Common myeloid progenitor, CD34-positive (primary cell): ENCODE results near the gene FAM217B.
A peak's percentile ranks its signal among the peaks of the same experiment; 100 is the strongest.

Source experiments
- CTCF ChIA-PET: fragments of 350-600 bp; sonication (Branson Sonifier 250); formaldehyde crosslinking; loops from one replicate; lab custom pipeline; 2021; ENCODE audit warnings: antibody characterized with exemption; lab: Charles Lee
- POLR2A ChIA-PET: fragments of 350-600 bp; sonication (Branson Sonifier 250); formaldehyde crosslinking; loops from one replicate; lab custom pipeline; 2021; ENCODE audit warnings: antibody characterized with exemption; lab: Charles Lee
- DNase-seq, 3 donors: peaks; one replicate each; pipeline versions ENCODE4 v3.0.0 to v3.0.0-alpha.2; 2013
- H3K27ac ChIP-seq, 2 experiments: 1 replicate in 1 of 2; 2 replicates in 1 of 2; pipeline ENCODE4 v1.7.0; 2013; ENCODE audit warnings: inconsistent platforms in 2 of 2, low read length in 2 of 2, mild to moderate bottlenecking in 2 of 2, low read depth in 1 of 2, moderate library complexity in 1 of 2; ENCODE audit not compliant: severe bottlenecking in 2 of 2, insufficient read depth in 1 of 2, poor library complexity in 1 of 2
- H3K27me3 ChIP-seq, 5 experiments: replicated peaks in 2 of 5; 1 replicate in 3 of 5; 2 replicates in 2 of 5; pipeline versions ENCODE4 v1.6.1 to v1.7.0; 2013; ENCODE audit warnings: low read length in 4 of 5, mild to moderate bottlenecking in 2 of 5, moderate library complexity in 2 of 5, inconsistent platforms in 1 of 5; ENCODE audit not compliant: insufficient read depth in 5 of 5, control insufficient read depth in 4 of 5
- H3K36me3 ChIP-seq, 4 experiments: 1 replicate in 2 of 4; 2 replicates in 2 of 4; pipeline versions ENCODE4 v1.6.1 to v1.7.0; 2013; ENCODE audit warnings: low read length in 3 of 4, control low read depth in 1 of 4, mild to moderate bottlenecking in 1 of 4; ENCODE audit not compliant: control insufficient read depth in 4 of 4, insufficient read depth in 4 of 4
- H3K4me1 ChIP-seq, 4 experiments: 1 replicate in 3 of 4; 2 replicates in 1 of 4; pipeline versions ENCODE4 v1.6.1 to v1.7.1; 2013; ENCODE audit warnings: low read length in 3 of 4, mild to moderate bottlenecking in 3 of 4, control low read depth in 1 of 4, inconsistent platforms in 1 of 4, moderate library complexity in 1 of 4; ENCODE audit not compliant: control insufficient read depth in 4 of 4, insufficient read depth in 4 of 4; ENCODE audit errors: control extremely low read depth in 1 of 4
- H3K4me3 ChIP-seq, 7 experiments: 1 replicate in 4 of 7; 2 replicates in 3 of 7; pipeline versions ENCODE4 v1.5.1 to v1.7.0; 2013; ENCODE audit warnings: mild to moderate bottlenecking in 7 of 7, low read length in 6 of 7, moderate library complexity in 6 of 7, inconsistent platforms in 2 of 7, low read depth in 2 of 7, control low read depth in 1 of 7; ENCODE audit not compliant: insufficient read depth in 4 of 7, control insufficient read depth in 1 of 7; ENCODE audit errors: extremely low read depth in 1 of 7
- H3K9me3 ChIP-seq, 5 experiments: 1 replicate in 4 of 5; 2 replicates in 1 of 5; pipeline versions ENCODE4 v1.6.1 to v1.7.1; 2013; ENCODE audit warnings: low read length in 4 of 5, mild to moderate bottlenecking in 2 of 5, inconsistent platforms in 1 of 5, low read depth in 1 of 5, moderate library complexity in 1 of 5; ENCODE audit not compliant: control insufficient read depth in 4 of 5, insufficient read depth in 2 of 5; ENCODE audit errors: control extremely low read depth in 1 of 5
- WGBS: methylation state at CpG from one replicate; pipeline ENCODE4 v1.1.5; 2013; ENCODE audit not compliant: insufficient coverage; 5-methylcytosine and 5-hydroxymethylcytosine counted together

Gene FAM217B

DNA sequence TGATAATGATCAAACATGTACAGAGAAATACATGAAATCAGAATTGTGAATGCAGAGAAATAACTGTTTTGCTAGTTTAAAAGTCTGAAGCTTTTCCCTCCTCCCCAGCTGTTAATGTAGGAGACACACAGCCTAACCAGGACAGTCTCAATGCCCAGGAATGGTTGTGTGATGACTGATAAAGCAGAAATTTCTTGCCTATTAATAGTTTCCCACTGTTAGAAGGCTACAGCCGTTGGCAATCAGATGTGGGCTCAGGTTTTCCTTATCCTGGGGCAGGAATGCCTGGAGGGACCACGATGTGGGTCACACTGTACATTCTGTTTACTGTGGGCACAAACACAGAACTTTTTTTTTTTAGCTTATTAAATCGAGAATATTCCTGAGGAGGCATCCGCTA, 2.0 kb upstream of the FAM217B start:
- CTCF ChIA-PET: interaction anchor here (0.6 to 3.7 kb wide), 4 partner anchors 11 to 88 kb away, joined by 3 to 20 read pairs (median 4); no protein-coding TSS in a partner anchor
- no peaks in the 10 kb centered on the region for H3K27me3 ChIP-seq
- H3K9me3 ChIP-seq: no peaks in the 10 kb centered on the region
- peak overlapping the region in 2 of 7 experiments; percentile 41 to 95 for H3K4me3 ChIP-seq
- DNase-seq: no peak
- H3K27ac ChIP-seq: no peak overlapping the region
- 80% methylated on average over 3 of the region's 4 CpGs for WGBS
- H3K36me3 ChIP-seq: peaks cover 0 to 6% (median 0%) of the 10 kb centered on the region in 4 experiments
- POLR2A ChIA-PET: no interaction called here
- peaks cover 8 to 46% (median 40%) of the 10 kb centered on the region in 4 experiments for H3K4me1 ChIP-seq

DNA sequence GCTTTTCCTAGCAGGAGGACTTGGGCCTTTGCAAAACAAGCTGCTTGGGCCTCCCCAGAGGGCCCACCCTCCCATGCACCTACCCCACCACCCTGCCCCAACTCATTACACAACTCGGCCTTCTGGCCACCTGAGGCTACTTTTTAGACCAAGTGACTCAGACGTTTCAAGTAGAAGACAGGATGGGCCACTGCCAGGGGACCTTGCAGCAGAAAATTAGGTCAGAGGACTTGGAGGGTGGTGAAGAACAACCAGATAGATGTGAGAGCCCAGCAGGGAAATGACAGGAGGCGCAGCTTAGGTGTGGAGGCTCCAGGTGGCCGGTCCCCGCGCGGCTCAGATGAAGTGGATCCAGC, 1.5 kb upstream of the FAM217B start:
- no peak for DNase-seq
- no peaks in the 10 kb centered on the region for H3K27me3 ChIP-seq
- 95% methylated on average over 6 of the region's 7 CpGs for WGBS
- H3K4me1 ChIP-seq: peaks cover 8 to 46% (median 37%) of the 10 kb centered on the region in 4 experiments
- CTCF ChIA-PET: interaction anchor here (1.0 to 3.7 kb wide), 3 partner anchors 11 to 89 kb away, joined by 3 to 20 read pairs (median 4); no protein-coding TSS in a partner anchor
- H3K36me3 ChIP-seq: peaks cover 0 to 9% (median 1%) of the 10 kb centered on the region in 4 experiments
- H3K27ac ChIP-seq: no peak overlapping the region
- H3K4me3 ChIP-seq: peak overlapping the region in 3 of 7 experiments; percentile 41 to 95 (median 75)
- no peaks in the 10 kb centered on the region for H3K9me3 ChIP-seq
- POLR2A ChIA-PET: no interaction called here

DNA sequence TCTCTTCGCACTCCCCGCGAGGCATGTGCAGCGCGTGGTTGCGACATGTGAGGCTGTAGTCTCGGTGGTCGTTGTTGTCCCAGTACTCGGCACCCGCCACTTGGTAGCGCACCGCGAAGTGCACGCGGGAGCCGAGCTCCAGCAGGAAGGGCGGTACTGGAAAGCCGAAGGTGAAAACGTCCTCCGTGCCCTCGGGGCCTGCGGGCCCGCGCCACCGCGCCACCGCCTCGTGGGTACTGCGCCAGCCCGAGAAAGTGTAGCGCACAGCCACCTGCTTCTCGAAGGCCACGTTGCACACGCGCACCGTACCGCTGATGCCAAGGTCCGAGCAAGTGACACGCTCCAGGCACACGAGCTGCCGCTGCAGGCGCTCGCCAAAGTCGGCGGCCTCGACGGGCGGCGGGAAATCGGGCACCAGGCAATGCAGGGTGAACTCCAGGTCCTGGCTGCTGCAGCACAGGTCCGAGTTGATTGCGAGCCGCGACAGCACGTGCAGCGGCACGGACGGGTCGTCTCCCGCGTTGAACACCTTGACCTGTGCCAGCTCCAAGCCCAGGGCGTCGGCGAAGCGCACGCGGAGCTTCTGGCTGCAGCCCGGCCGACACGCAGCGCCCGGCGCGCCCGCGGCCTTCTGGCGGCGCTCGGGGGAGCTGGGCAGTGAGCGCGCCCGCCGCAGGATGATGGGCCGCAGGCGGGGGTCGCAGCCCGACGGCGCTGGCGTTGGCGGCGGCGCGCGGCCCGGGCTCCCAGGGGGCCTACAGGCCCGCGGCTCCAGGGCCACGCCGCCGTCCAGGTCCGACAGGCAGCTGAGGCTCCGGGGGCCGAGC, 924 bp upstream of the FAM217B start:
- Histone ChIP-seq H3K4me3 (peak overlapping the region; percentile 75 to 95 (median 85)), H3K4me1 (peaks cover 8 to 44% (median 34%) of the 10 kb centered on the region in 4 experiments), H3K27ac (peak overlapping the region in 1 of 2 experiments; percentile 84), H3K9me3 (no peaks in the 10 kb centered on the region), H3K36me3 (peaks cover 0 to 14% (median 6%) of the 10 kb centered on the region in 4 experiments), H3K27me3 (no peaks in the 10 kb centered on the region)
- peak in 2 of 3 donors; percentile 19 to 26 for DNase-seq
- 46% methylated on average over 101 of the region's 104 CpGs for WGBS
- CTCF ChIA-PET: interaction anchor here (0.6 to 3.7 kb wide), 6 partner anchors 10 to 508 kb away, joined by 3 to 20 read pairs (median 4); no protein-coding TSS in a partner anchor
- POLR2A ChIA-PET: interaction anchor here (1.3 kb wide), 1 partner anchor 9 kb away, joined by 3 read pairs; no protein-coding TSS in a partner anchor

DNA sequence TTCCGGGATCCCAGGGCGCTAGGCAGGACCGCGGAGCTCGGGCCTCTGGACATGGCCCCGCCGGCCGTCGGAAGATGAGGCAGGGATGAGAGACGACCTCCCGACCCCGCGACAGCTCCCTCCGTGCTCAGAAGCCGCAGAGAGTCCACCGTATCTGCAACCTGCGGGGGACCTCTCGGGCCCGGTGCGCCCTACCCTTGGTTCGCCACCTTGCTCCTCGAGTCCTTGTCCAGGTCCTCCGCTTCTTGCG, 385 bp upstream of the FAM217B start:
- no peaks in the 10 kb centered on the region for H3K9me3 ChIP-seq
- peak overlapping the region; percentile 15 to 84 for H3K27ac ChIP-seq
- H3K27me3 ChIP-seq: no peaks in the 10 kb centered on the region
- no peak for DNase-seq
- H3K4me3 ChIP-seq: peak overlapping the region; percentile 75 to 95 (median 85)
- ChIA-PET CTCF (interaction anchor here (0.6 to 3.7 kb wide), 6 partner anchors 10 to 507 kb away, joined by 3 to 20 read pairs (median 6); no protein-coding TSS in a partner anchor), POLR2A (interaction anchor here (0.9 to 1.3 kb wide), 3 partner anchors 9 to 273 kb away, joined by 3 read pairs; no protein-coding TSS in a partner anchor)
- peaks cover 0 to 19% (median 11%) of the 10 kb centered on the region in 4 experiments for H3K36me3 ChIP-seq
- 0% methylated on average over 19 of the region's 24 CpGs for WGBS
- H3K4me1 ChIP-seq: peaks cover 8 to 43% (median 34%) of the 10 kb centered on the region in 4 experiments

DNA sequence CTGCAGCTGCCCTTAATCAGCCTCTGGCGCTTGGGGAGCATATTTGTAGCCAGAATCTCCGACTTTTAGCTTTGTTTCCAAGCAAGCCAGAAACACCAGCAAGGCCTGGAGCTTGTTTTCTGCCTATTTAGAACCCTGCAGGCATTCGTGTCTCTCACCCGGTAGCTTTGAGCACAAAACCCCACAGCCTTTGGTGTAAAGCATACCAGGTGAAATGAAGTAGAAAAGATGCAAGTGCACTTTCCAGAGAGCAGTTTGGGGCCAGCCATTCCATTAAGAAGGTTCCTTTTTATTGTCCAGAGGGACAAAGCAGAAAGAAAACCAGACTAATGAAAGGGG, 736 bp downstream of the FAM217B start:
- no peak for DNase-seq
- ChIA-PET POLR2A (interaction anchor here (0.5 to 1.3 kb wide), 4 partner anchors 105 to 196 kb away, joined by 3 to 4 read pairs (median 3); no protein-coding TSS in a partner anchor), CTCF (interaction anchor here (1.0 to 3.7 kb wide), 5 partner anchors 9 to 116 kb away, joined by 3 to 20 read pairs (median 6); no protein-coding TSS in a partner anchor)
- no peaks in the 10 kb centered on the region for H3K27me3 ChIP-seq
- peaks cover 8 to 44% (median 34%) of the 10 kb centered on the region in 4 experiments for H3K4me1 ChIP-seq
- H3K4me3 ChIP-seq: peak overlapping the region; percentile 75 to 95 (median 85)
- peak overlapping the region; percentile 66 to 84 for H3K27ac ChIP-seq
- no peaks in the 10 kb centered on the region for H3K9me3 ChIP-seq
- peaks cover 0 to 22% (median 13%) of the 10 kb centered on the region in 4 experiments for H3K36me3 ChIP-seq
- WGBS: 0% methylated on average over 4 of the region's 4 CpGs

DNA sequence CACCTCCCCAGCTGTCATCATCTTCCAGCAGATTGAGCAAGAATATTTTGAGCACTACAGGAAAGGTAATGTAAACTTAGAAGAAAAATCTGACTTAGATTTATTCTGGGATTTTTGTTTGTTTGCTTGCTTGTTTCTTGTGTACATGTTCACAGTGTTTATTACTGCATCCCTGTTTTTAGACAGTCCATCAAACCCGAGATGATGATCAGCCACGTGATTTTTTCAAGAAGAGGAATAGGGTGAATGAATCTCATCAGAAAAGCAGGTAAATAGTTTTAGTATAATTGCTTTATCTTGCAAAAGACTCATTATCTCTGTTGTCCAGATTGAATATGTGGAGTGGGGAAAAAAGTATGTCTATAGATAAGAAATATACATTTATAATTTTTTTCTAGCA, 2.1 kb downstream of the FAM217B start:
- H3K9me3 ChIP-seq: no peaks in the 10 kb centered on the region
- ChIA-PET CTCF (no interaction called here), POLR2A (no interaction called here)
- DNase-seq: no peak
- no peaks in the 10 kb centered on the region for H3K27me3 ChIP-seq
- H3K27ac ChIP-seq: no peak overlapping the region
- peaks cover 8 to 44% (median 32%) of the 10 kb centered on the region in 4 experiments for H3K4me1 ChIP-seq
- H3K36me3 ChIP-seq: peaks cover 2 to 22% (median 15%) of the 10 kb centered on the region in 4 experiments
- no peak overlapping the region for H3K4me3 ChIP-seq
- no CpG with 5 or more reads among the region's 2 CpGs for WGBS
